SW480 (cell line): ENCODE data around the gene NUP107.

Experiments
- DNase-seq: peaks from one replicate; pipeline ENCODE4 v3.0.0-alpha.2; 2016; ENCODE audit warnings: low spot score

The NUP107 gene

GRCh38 chr12:68743356-68743755, 56.6 kb downstream of the NUP107 start:
- no peak for DNase-seq

- peak; percentile 8 for DNase-seq
Observed at GRCh38 chr12:68745376-68745903, 58.7 kb downstream of the NUP107 start.

GRCh38 chr12:68745904-68746571, 59.3 kb downstream of the NUP107 start, which contains the start of gene SLC35E3:
TSS of gene SLC35E3 (plus strand) at chr12:68746176. CDS start at chr12:68746378, 202 bp downstream.
- DNase-seq = peak; percentile 93

- peak; percentile 70 for DNase-seq
Observed at GRCh38 chr12:68746572-68747180, 59.9 kb downstream of the NUP107 start.

- no peak for DNase-seq
Observed at GRCh38 chr12:68749443-68749842, 62.7 kb downstream of the NUP107 start.

GRCh38 chr12:68749861-68750260, 63.1 kb downstream of the NUP107 start:
- DNase-seq = no peak

- no peak for DNase-seq
Observed at GRCh38 chr12:68750506-68750905, 63.7 kb downstream of the NUP107 start.

- no peak for DNase-seq
Observed at GRCh38 chr12:68755536-68756243, 68.9 kb downstream of the NUP107 start.

GRCh38 chr12:68759852-68760251, 73.1 kb downstream of the NUP107 start:
- DNase-seq = no peak

GRCh38 chr12:68760806-68761441, 74.1 kb downstream of the NUP107 start:
- no peak for DNase-seq

- DNase-seq = no peak
Observed at GRCh38 chr12:68761442-68761812, 74.6 kb downstream of the NUP107 start.

- no peak for DNase-seq
Observed at GRCh38 chr12:68761901-68762630, 75.3 kb downstream of the NUP107 start.

GRCh38 chr12:68762691-68763090, 75.9 kb downstream of the NUP107 start:
- DNase-seq = no peak

- DNase-seq = no peak
Observed at GRCh38 chr12:68765696-68766095, 78.9 kb downstream of the NUP107 start.

GRCh38 chr12:68766646-68767045, 79.9 kb downstream of the NUP107 start:
- no peak for DNase-seq

- DNase-seq = no peak
Observed at GRCh38 chr12:68767191-68767590, 80.4 kb downstream of the NUP107 start.

GRCh38 chr12:68768431-68768939, 81.7 kb downstream of the NUP107 start:
- no peak for DNase-seq

- no peak for DNase-seq
Observed at GRCh38 chr12:68769941-68770340, 83.2 kb downstream of the NUP107 start.

GRCh38 chr12:68771223-68771925, 84.6 kb downstream of the NUP107 start:
- DNase-seq = no peak

GRCh38 chr12:68772714-68773113, 85.9 kb downstream of the NUP107 start:
- no peak for DNase-seq

- DNase-seq = no peak
Observed at GRCh38 chr12:68773582-68773981, 86.8 kb downstream of the NUP107 start.
